Upper lobe of right lung (tissue), 1 donor: ENCODE measurements around the gene RAP1GAP2. TPM values are rescaled to one million over a fixed set of nuclear protein-coding genes. Genes with fewer than 3 reads are reported as not detected.

Experiments
- ATAC-seq: fragments of 200-7000 bp; cut with Tn5 transposase; one replicate; pipeline ENCODE4 v1.9.1; 2020; ENCODE audit warnings: mild to moderate bottlenecking, moderate library complexity
- DNase-seq: peaks from one replicate; pipeline ENCODE4 v3.0.0-alpha.2; 2020
- H3K27ac ChIP-seq: fragments of 200-600 bp; one replicate; pipeline ENCODE4 v1.8.0; 2022
- H3K27me3 ChIP-seq: fragments of 200-600 bp; one replicate; pipeline ENCODE4 v1.8.0; 2022; ENCODE audit warnings: mild to moderate bottlenecking
- H3K36me3 ChIP-seq: fragments of 200-600 bp; one replicate; pipeline ENCODE4 v1.8.0; 2022
- H3K4me1 ChIP-seq: fragments of 200-600 bp; one replicate; pipeline ENCODE4 v1.8.0; 2022
- H3K4me3 ChIP-seq: fragments of 200-600 bp; one replicate; pipeline ENCODE4 v1.8.0; 2022; ENCODE audit warnings: mild to moderate bottlenecking
- H3K9me3 ChIP-seq: fragments of 200-600 bp; one replicate; pipeline ENCODE4 v1.8.0; 2022
- CTCF ChIP-seq: fragments of 200-600 bp; IDR thresholded peaks from one replicate; pipeline ENCODE4 v1.8.0; 2022; ENCODE audit warnings: antibody characterized with exemption
- intact Hi-C: fragments of 100-400 bp; cut with DNase I; formaldehyde crosslinking; loops from one replicate; pipeline ENCODE4 v1.11.0; 2022
- total RNA-seq: library from RNA; stranded (reverse); fragmentation: NEBNext Ultra II Directional; extraction: Animal tissue kit (Norgen Biotek cat#: 25700); gene quantifications from one replicate; pipeline ENCODE4 v1.2.1, GENCODE V29; 2021
- donor health status: DM: no; HTN: yes; CAD: no; lungs with severe emphysema.

RAP1GAP2 gene
- total RNA-seq, 1 donor from 2014 or later, result 16.1 TPM

GRCh38 chr17:2893422-2893914 is 97.2 kb downstream of the RAP1GAP2 start:
- no peak for TF ChIP-seq CTCF
- no peak for ATAC-seq
- DNase-seq, result no peak
- intact Hi-C loops, result no loop called here
- Histone ChIP-seq H3K27ac (no peak overlapping the region), H3K4me1 (no peaks in the 10 kb centered on the region), H3K4me3 (no peak overlapping the region), H3K36me3 (no peaks in the 10 kb centered on the region), H3K27me3 (no peaks in the 10 kb centered on the region), H3K9me3 (no peaks in the 10 kb centered on the region)

- Histone ChIP-seq H3K9me3 (no peaks in the 10 kb centered on the region), H3K36me3 (no peaks in the 10 kb centered on the region), H3K4me1 (no peaks in the 10 kb centered on the region), H3K4me3 (no peak overlapping the region), H3K27me3 (no peaks in the 10 kb centered on the region), H3K27ac (no peak overlapping the region)
- DNase-seq (no peak), ATAC-seq (peak; percentile 45)
- intact Hi-C loops, result no loop called here
- no peak for TF ChIP-seq CTCF
Measured at GRCh38 chr17:2894782-2895181, 98.5 kb downstream of the RAP1GAP2 start.

- DNase-seq (no peak), ATAC-seq (no peak)
- no peak for TF ChIP-seq CTCF
- H3K4me1 ChIP-seq, result no peaks in the 10 kb centered on the region
- H3K9me3 ChIP-seq, result no peaks in the 10 kb centered on the region
- intact Hi-C loops, result no loop called here
- H3K27ac ChIP-seq, result no peak overlapping the region
- H3K27me3 ChIP-seq, result no peaks in the 10 kb centered on the region
- no peaks in the 10 kb centered on the region for H3K36me3 ChIP-seq
- no peak overlapping the region for H3K4me3 ChIP-seq
Measured at GRCh38 chr17:2897605-2898004, 101.4 kb downstream of the RAP1GAP2 start.

- H3K9me3 ChIP-seq, result no peaks in the 10 kb centered on the region
- no peak overlapping the region for H3K4me3 ChIP-seq
- no peak overlapping the region for H3K27ac ChIP-seq
- ATAC-seq, result no peak
- DNase-seq, result no peak
- H3K36me3 ChIP-seq, result no peaks in the 10 kb centered on the region
- intact Hi-C loops, result no loop called here
- no peaks in the 10 kb centered on the region for H3K4me1 ChIP-seq
- no peak for TF ChIP-seq CTCF
- no peaks in the 10 kb centered on the region for H3K27me3 ChIP-seq
Measured at GRCh38 chr17:2898255-2898926, 102.2 kb downstream of the RAP1GAP2 start.

GRCh38 chr17:2899906-2900305 is 103.7 kb downstream of the RAP1GAP2 start:
- ATAC-seq, result peak; percentile 23
- TF ChIP-seq CTCF, result no peak
- intact Hi-C loops, result no loop called here

More at GRCh38 chr17:2899906-2900305, 103.7 kb downstream of the RAP1GAP2 start:
- no peaks in the 10 kb centered on the region for H3K4me1 ChIP-seq
- no peak overlapping the region for H3K4me3 ChIP-seq
- H3K27me3 ChIP-seq, result no peaks in the 10 kb centered on the region
- no peaks in the 10 kb centered on the region for H3K36me3 ChIP-seq
- H3K27ac ChIP-seq, result no peak overlapping the region
- no peaks in the 10 kb centered on the region for H3K9me3 ChIP-seq
- no peak for DNase-seq
